GM12878 (cell line): Measurements from ENCODE around the gene DNAAF2. TPM values are rescaled to one million over a fixed set of nuclear protein-coding genes. Genes with fewer than 3 reads are reported as not detected.
A peak's percentile ranks its signal among the peaks of the same experiment; 100 is the strongest.

ENCODE experiments used
- ATAC-seq: fragments of 200-7000 bp; cut with Tn5 transposase; 3 replicates; pipeline ENCODE4 v1.9.1; 2020; ENCODE audit warnings: mild to moderate bottlenecking, moderate library complexity
- Bru-seq: library from RNA; stranded (reverse); fragments of 400-500 nt; gene quantifications from one replicate; lab custom pipeline; 2021; lab: Mats Ljungman, UMichigan
- BruChase-seq, 2 experiments: library from RNA; stranded (reverse); fragments of 400-500 nt; gene quantifications; one replicate each; lab custom pipeline; 2021; lab: Mats Ljungman, UMichigan
- BruUV-seq: library from RNA; stranded (reverse); fragments of 400-500 nt; replicated peaks from 2 replicates; lab custom pipeline; 2021; lab: Mats Ljungman, UMichigan
- CTCF ChIA-PET: fragments of 300-600 bp; sonication (Branson Sonifier 250); formaldehyde crosslinking; extraction: SDS; loops from one replicate; lab custom pipeline; 2021; ENCODE audit warnings: inconsistent platforms; lab: Yijun Ruan, JAX
- POLR2A ChIA-PET: fragments of 350-600 bp; formaldehyde crosslinking; extraction: SDS; loops from one replicate; lab custom pipeline; 2021; ENCODE audit warnings: inconsistent platforms; lab: Charles Lee
- RAD21 ChIA-PET: fragments of 300-600 bp; sonication (Branson Sonifier 250); formaldehyde crosslinking; loops from one replicate; lab custom pipeline; 2023; ENCODE audit warnings: antibody characterized with exemption; ENCODE audit not compliant: unreplicated experiment; lab: Charles Lee
- SMC1A ChIA-PET: fragments of 300-600 bp; sonication (Branson Sonifier 250); formaldehyde crosslinking; loops from one replicate; lab custom pipeline; 2023; ENCODE audit not compliant: unreplicated experiment, uncharacterized antibody; lab: Charles Lee
- DNase-seq: peaks from one replicate; pipeline ENCODE4 v3.0.0-alpha.2; 2011; ENCODE audit warnings: low read depth, low spot score
- FAIRE-seq: peaks from 3 replicates; lab custom pipeline; 2011; peaks lifted over from hg19 to GRCh38; lab: Jason Lieb, UNC
- H2AFZ ChIP-seq: 2 replicates; pipeline ENCODE4 v1.6.0; 2011; ENCODE audit warnings: low read depth, low read length, control low read depth; ENCODE audit not compliant: control insufficient read depth
- H3K27ac ChIP-seq: 2 replicates; pipeline ENCODE4 v1.5.1; 2011; ENCODE audit warnings: control low read depth; ENCODE audit not compliant: control insufficient read depth, insufficient read depth
- H3K27me3 ChIP-seq, 2 experiments: replicated peaks in 1 of 2; 2 replicates each; pipeline versions ENCODE4 v1.6.0 to v1.6.1; 2011; ENCODE audit warnings: low read length in 1 of 2; ENCODE audit not compliant: control insufficient read depth in 2 of 2, insufficient read depth in 2 of 2
- H3K36me3 ChIP-seq, 2 experiments: 2 replicates each; pipeline ENCODE4 v1.5.1; 2011; ENCODE audit warnings: low read length in 1 of 2; ENCODE audit not compliant: control insufficient read depth in 2 of 2, insufficient read depth in 2 of 2
- H3K4me1 ChIP-seq: 2 replicates; pipeline ENCODE4 v1.6.1; 2011; ENCODE audit warnings: mild to moderate bottlenecking, low read length, moderate library complexity, mixed read lengths; ENCODE audit not compliant: control insufficient read depth, insufficient read depth
- H3K4me2 ChIP-seq: 2 replicates; pipeline ENCODE4 v1.6.0; 2011; ENCODE audit warnings: control low read depth; ENCODE audit not compliant: control insufficient read depth, insufficient read depth
- H3K4me3 ChIP-seq: fragments of 200-600 bp; sonication (generic); 2 replicates; pipeline ENCODE4 v1.5.1; 2016
- H3K79me2 ChIP-seq: 2 replicates; pipeline ENCODE4 v1.6.0; 2011; ENCODE audit warnings: low read length; ENCODE audit not compliant: control insufficient read depth, insufficient read depth
- H3K9ac ChIP-seq: 2 replicates; pipeline ENCODE4 v1.8.0; 2011; ENCODE audit warnings: low read length, control low read depth, mixed read lengths; ENCODE audit not compliant: control insufficient read depth, insufficient read depth
- H3K9me3 ChIP-seq: replicated peaks from 3 replicates; pipeline ENCODE4 v1.5.1; 2011; ENCODE audit warnings: mild to moderate bottlenecking, low read length; ENCODE audit not compliant: control insufficient read depth, insufficient read depth
- H4K20me1 ChIP-seq: 2 replicates; pipeline ENCODE4 v1.6.0; 2011; ENCODE audit not compliant: control insufficient read depth, insufficient read depth
- BHLHE40 ChIP-seq, 2 experiments: fragments of 450-650 bp in 1 of 2; IDR thresholded peaks; 2 replicates each; pipeline ENCODE4 v1.6.1; 2011 to 2017; ENCODE audit warnings: low read depth in 2 of 2, borderline replicate concordance in 1 of 2, improper control_type of control experiment in 1 of 2, low read length in 1 of 2, mild to moderate bottlenecking in 1 of 2
- ESRRA ChIP-seq: IDR thresholded peaks from 2 replicates; pipeline ENCODE4 v1.6.1; 2012; ENCODE audit warnings: mild to moderate bottlenecking, low read length, improper control_type of control experiment
- MTA2 ChIP-seq: fragments of 450-650 bp; IDR thresholded peaks from 2 replicates; pipeline ENCODE4 v1.6.1; 2016; ENCODE audit warnings: low read depth, mild to moderate bottlenecking, moderate library complexity
- PAX8 ChIP-seq: fragments of 450-650 bp; IDR thresholded peaks from 2 replicates; pipeline ENCODE4 v1.6.1; 2017; ENCODE audit warnings: mild to moderate bottlenecking, moderate library complexity
- SMC3 ChIP-seq: IDR thresholded peaks from 2 replicates; pipeline ENCODE4 v1.6.1; 2011; ENCODE audit warnings: low read length, improper control_type of control experiment, borderline replicate concordance
- ZZZ3 ChIP-seq: IDR thresholded peaks from 2 replicates; pipeline ENCODE4 v1.6.1; 2011; ENCODE audit warnings: low read depth; ENCODE audit not compliant: control insufficient read depth, insufficient read length
- WGBS: methylation state at CpG from one replicate; pipeline ENCODE4 v1.1.6; 2016; ENCODE audit warnings: low lambda C conversion rate; ENCODE audit not compliant: insufficient replicate concordance, insufficient coverage; ENCODE audit errors: missing lambda C conversion rate; 5-methylcytosine and 5-hydroxymethylcytosine counted together
- in situ Hi-C: fragments of 300-500 bp; cut with MboI; formaldehyde crosslinking; loops from 9 replicates; pipeline ENCODE4 v1.14.3; 2018; ENCODE audit warnings: mixed read lengths
- intact Hi-C: fragments of 100-400 bp; cut with micrococcal nuclease; formaldehyde crosslinking; loops from one replicate; pipeline ENCODE4 v1.14.2; 2022; ENCODE audit not compliant: unreplicated experiment
- long read RNA-seq, 2 experiments: library from polyadenylated mRNA; unstranded; transcript quantifications; one replicate each; pipeline ENCODE4 v2.0.0, GENCODE V29; 2019 to 2020
- polyA minus RNA-seq, 3 experiments: library from RNA; depleted of rRNA, polyadenylated mRNA; stranded (reverse); fragments of >200 nt; gene quantifications; 2 replicates each; pipeline ENCODE4 v1.2.3, GENCODE V29; 2011
- polyA plus RNA-seq, 11 experiments: library from polyadenylated mRNA; depleted of rRNA in 4 of 11; unstranded in 6 of 11; stranded (reverse) in 5 of 11; fragments of >200 nt; fragmentation: Nextera tagmentation in 4 of 11; fragmentation: Illumina TruSeq in 1 of 11; extraction: Ambion mirVana in 4 of 11; extraction: Trizol in 1 of 11; gene quantifications; 1 replicate in 1 of 11; 2 replicates in 10 of 11; pipeline versions ENCODE4 v1.2.1 to v1.2.3, GENCODE V29; 2011 to 2016; ENCODE audit warnings: inconsistent platforms in 2 of 11, missing spikeins in 2 of 11, low read depth in 1 of 11
- total RNA-seq, 4 experiments: library from RNA; depleted of rRNA in 3 of 4; stranded (reverse); fragments of >200 nt in 3 of 4; fragmentation: Illumina TruSeq in 1 of 4; extraction: Trizol in 1 of 4; gene quantifications; 2 replicates each; pipeline versions ENCODE4 v1.2.1 to v1.2.3, GENCODE V29; 2013 to 2021
- TF ChIP-seq, protein P1 (sequence below): IDR thresholded peaks from 2 replicates; pipeline ENCODE4 v1.6.1; 2011; ENCODE audit warnings: borderline replicate concordance, low read depth, mild to moderate bottlenecking, moderate library complexity, mixed read lengths, low read length; ENCODE audit not compliant: insufficient read depth; ENCODE audit errors: extremely low read length

The DNAAF2 gene, protein sequence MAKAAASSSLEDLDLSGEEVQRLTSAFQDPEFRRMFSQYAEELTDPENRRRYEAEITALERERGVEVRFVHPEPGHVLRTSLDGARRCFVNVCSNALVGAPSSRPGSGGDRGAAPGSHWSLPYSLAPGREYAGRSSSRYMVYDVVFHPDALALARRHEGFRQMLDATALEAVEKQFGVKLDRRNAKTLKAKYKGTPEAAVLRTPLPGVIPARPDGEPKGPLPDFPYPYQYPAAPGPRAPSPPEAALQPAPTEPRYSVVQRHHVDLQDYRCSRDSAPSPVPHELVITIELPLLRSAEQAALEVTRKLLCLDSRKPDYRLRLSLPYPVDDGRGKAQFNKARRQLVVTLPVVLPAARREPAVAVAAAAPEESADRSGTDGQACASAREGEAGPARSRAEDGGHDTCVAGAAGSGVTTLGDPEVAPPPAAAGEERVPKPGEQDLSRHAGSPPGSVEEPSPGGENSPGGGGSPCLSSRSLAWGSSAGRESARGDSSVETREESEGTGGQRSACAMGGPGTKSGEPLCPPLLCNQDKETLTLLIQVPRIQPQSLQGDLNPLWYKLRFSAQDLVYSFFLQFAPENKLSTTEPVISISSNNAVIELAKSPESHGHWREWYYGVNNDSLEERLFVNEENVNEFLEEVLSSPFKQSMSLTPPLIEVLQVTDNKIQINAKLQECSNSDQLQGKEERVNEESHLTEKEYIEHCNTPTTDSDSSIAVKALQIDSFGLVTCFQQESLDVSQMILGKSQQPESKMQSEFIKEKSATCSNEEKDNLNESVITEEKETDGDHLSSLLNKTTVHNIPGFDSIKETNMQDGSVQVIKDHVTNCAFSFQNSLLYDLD
- total RNA-seq (2013; cell fraction: nucleolus; rRNA removed): 7.8 and 8.1 TPM in 2 replicates
- total RNA-seq (2014; rRNA removed) (12.6 and 14.0 TPM in 2 replicates), total RNA-seq (2014; rRNA removed; fragmentation: Illumina TruSeq; extraction: Trizol) (8.7 and 9.9 TPM in 2 replicates), total RNA-seq (2021) (10.5 and 12.0 TPM in 2 replicates), polyA plus RNA-seq (2011; rRNA removed) (9.0 and 13.3 TPM in 2 replicates), polyA plus RNA-seq (2014; fragmentation: Illumina TruSeq; extraction: Trizol) (10.3 and 12.4 TPM in 2 replicates), polyA plus RNA-seq (2014; fragmentation: Nextera tagmentation; extraction: Ambion mirVana) (1 to 10 TPM; 5.7 to 6.1 TPM), polyA plus RNA-seq (2014; rRNA removed) (10.7 and 11.4 TPM in 2 replicates), polyA plus RNA-seq (2016; fragmentation: Nextera tagmentation; extraction: Ambion mirVana) (10 to 100 TPM; 21.2 to 24.7 TPM), polyA minus RNA-seq (2011; rRNA and poly(A)+ RNA removed) (2.6 and 3.2 TPM in 2 replicates), Bru-seq, nascent RNA (percentile 70 among the genes with signal in this experiment), BruChase-seq, experiment 1, labeled RNA remaining after a 6-hour chase (percentile 62 among the genes with signal in this experiment), BruChase-seq, experiment 2, labeled RNA remaining after a 2-hour chase (percentile 72 among the genes with signal in this experiment)
- 2.0 TPM for polyA plus RNA-seq (2011; ENCODE audit: low read depth)
- 4.3 and 6.2 TPM in 2 replicates for polyA plus RNA-seq (2011; cell fraction: cytosol; rRNA removed)
- 2.9 and 4.4 TPM in 2 replicates for polyA plus RNA-seq (2011; cell fraction: nucleus; rRNA removed)
- polyA plus RNA-seq (2012): 5.2 and 6.3 TPM in 2 replicates
- 2.6 and 3.2 TPM in 2 replicates for polyA minus RNA-seq (2011; cell fraction: cytosol; rRNA and poly(A)+ RNA removed)
- polyA minus RNA-seq (2011; cell fraction: nucleus; rRNA and poly(A)+ RNA removed): 2.2 and 3.6 TPM in 2 replicates
- long read RNA-seq, experiment 1, transcript DNAAF2-201 (3 exons, 2,963 nt): major isoform, 17 of 31 reads
- long read RNA-seq, experiment 1, transcript DNAAF2-202 (2 exons, 2,819 nt): minor isoform, 13 of 31 reads
- long read RNA-seq, experiment 1, partial matches to known transcripts: 0 of 31 reads
- long read RNA-seq, experiment 1, other reads (novel, unspliced or antisense): 1 of 31 reads
- long read RNA-seq, experiment 2, transcript DNAAF2-201 (3 exons, 2,963 nt): major isoform, 7 of 34 reads
- long read RNA-seq, experiment 2, transcript DNAAF2-202 (2 exons, 2,819 nt): major isoform, 7 of 34 reads
- long read RNA-seq, experiment 2, partial matches to known transcripts: 12 of 34 reads
- long read RNA-seq, experiment 2, other reads (novel, unspliced or antisense): 8 of 34 reads

DNA sequence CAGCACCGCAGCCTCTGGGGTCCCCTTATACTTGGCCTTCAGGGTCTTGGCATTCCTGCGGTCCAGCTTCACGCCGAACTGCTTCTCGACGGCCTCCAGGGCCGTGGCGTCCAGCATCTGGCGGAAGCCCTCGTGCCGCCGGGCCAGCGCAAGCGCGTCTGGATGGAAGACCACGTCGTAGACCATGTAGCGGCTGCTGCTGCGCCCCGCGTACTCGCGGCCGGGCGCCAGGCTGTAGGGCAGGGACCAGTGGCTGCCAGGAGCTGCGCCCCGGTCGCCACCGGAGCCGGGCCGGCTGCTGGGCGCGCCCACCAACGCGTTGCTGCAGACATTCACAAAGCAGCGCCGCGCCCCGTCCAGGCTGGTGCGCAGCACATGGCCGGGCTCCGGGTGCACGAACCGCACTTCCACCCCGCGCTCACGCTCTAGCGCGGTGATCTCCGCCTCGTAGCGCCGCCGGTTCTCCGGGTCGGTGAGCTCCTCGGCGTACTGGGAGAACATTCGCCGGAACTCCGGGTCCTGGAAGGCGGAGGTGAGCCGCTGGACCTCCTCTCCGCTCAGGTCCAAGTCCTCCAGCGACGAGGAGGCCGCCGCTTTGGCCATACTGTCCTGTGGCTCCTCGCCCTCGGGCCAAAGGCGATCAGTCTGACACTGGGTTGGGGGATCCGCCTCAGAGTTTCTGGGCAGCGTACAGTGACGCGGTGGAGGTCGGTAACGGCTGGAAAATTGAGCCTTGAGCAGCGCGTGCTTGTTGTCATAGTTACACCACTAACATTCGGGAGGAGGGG, at the start of gene DNAAF2:
TSS of gene DNAAF2 (minus strand) at position 698 of the 788 bp plus-strand sequence. CDS start at position 603, 95 bp downstream.
- Histone ChIP-seq H3K9ac (peak within 1 kb of the TSS; percentile 97), H3K4me1 (peaks cover 6% of the 10 kb centered on the region; the same call in 1 of the 2 replicates), H3K9me3 (no peaks in the 10 kb centered on the region), H3K27me3 (no peaks in the 10 kb centered on the region), H3K36me3 (peaks cover 0 to 8% of the 10 kb centered on the region in 2 experiments; a peak in 2 of 4 replicates), H3K4me3 (peak within 1 kb of the TSS; percentile 99), H3K4me2 (peak within 1 kb of the TSS; percentile 97), H2AFZ (peak within 1 kb of the TSS; percentile 83), H3K27ac (peak within 1 kb of the TSS; percentile 85), H4K20me1 (no peaks in the 10 kb centered on the region), H3K79me2 (peaks cover 82% of the 10 kb centered on the region)
- DNase-seq: no peak
- ChIA-PET POLR2A (interaction anchor here (0.6 to 8.9 kb wide), 13 partner anchors 12 to 469 kb away, joined by 3 to 122 read pairs (median 6); partner anchors contain the start of genes KLHDC2, MGAT2, NEMF and RPL36AL), RAD21 (interaction anchor here (0.7 to 6.3 kb wide), 20 partner anchors 12 to 686 kb away, joined by 3 to 82 read pairs (median 4); partner anchors contain the start of genes KLHDC2, MGAT2, NEMF and POLE2), SMC1A (interaction anchor here (0.6 to 2.1 kb wide), 11 partner anchors 11 to 227 kb away, joined by 3 to 12 read pairs (median 5); partner anchors contain the start of genes KLHDC1, MGAT2, NEMF and RPL36AL), CTCF (interaction anchor here (0.6 to 2.7 kb wide), 26 partner anchors 11 to 729 kb away, joined by 3 to 17 read pairs (median 4); partner anchors contain the start of genes KLHDC2, LRR1, MGAT2 and NEMF)
- TSS peak; percentile 66 for BruUV-seq
- intact Hi-C loops: loop anchor here (1.0 to 5.0 kb wide), 8 partner anchors 38 to 898 kb away; partner anchors contain the start of genes KLHDC2, MAP4K5, NEMF and POLE2
- in situ Hi-C loops: loop anchor here (5.0 to 10.0 kb wide), 3 partner anchors 133 to 480 kb away; partner anchors contain the start of genes KLHDC2 and VCPKMT
- FAIRE-seq: no peak
- ATAC-seq: peak; percentile 48
- 1% methylated on average over 80 of the region's 80 CpGs for WGBS
- TF ChIP-seq MTA2: no peak
- TF ChIP-seq ESRRA: no peak
- TF ChIP-seq, protein P1, sequence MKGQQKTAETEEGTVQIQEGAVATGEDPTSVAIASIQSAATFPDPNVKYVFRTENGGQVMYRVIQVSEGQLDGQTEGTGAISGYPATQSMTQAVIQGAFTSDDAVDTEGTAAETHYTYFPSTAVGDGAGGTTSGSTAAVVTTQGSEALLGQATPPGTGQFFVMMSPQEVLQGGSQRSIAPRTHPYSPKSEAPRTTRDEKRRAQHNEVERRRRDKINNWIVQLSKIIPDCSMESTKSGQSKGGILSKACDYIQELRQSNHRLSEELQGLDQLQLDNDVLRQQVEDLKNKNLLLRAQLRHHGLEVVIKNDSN: no peak
- no peak for TF ChIP-seq PAX8
- TF ChIP-seq ZZZ3: no peak
- no peak for TF ChIP-seq SMC3
- peak in 1 of 2 experiments; percentile 72; a peak in 2 of 4 replicates for TF ChIP-seq BHLHE40 (IDR thresholded peaks at IDR 0.05; ENCODE audit: borderline replicate concordance in 1 of 2, low read depth in 2 of 2, low read length in 1 of 2)
